Activated CD4-positive, alpha-beta T cell treated with anti-CD3 and anti-CD28 coated beads, Interleukin-2, amount 10 ng/mL, durations not matched to agents 7 days and 5 days (primary cell): ENCODE results near the gene MEGF6. TPM values are rescaled to one million over a fixed set of nuclear protein-coding genes. Genes with fewer than 3 reads are reported as not detected.

ENCODE experiments used
- CTCF ChIA-PET: fragments of 350-600 bp; sonication (Branson Sonifier 250); formaldehyde crosslinking; loops from one replicate; lab custom pipeline; 2021; ENCODE audit warnings: antibody characterized with exemption; lab: Charles Lee
- POLR2A ChIA-PET: fragments of 350-600 bp; sonication (Branson Sonifier 250); formaldehyde crosslinking; loops from one replicate; lab custom pipeline; 2021; ENCODE audit warnings: antibody characterized with exemption; lab: Charles Lee
- DNase-seq: peaks from one replicate; pipeline ENCODE4 v3.0.0-alpha.2; 2020
- H3K27ac Mint-ChIP-seq: one replicate; pipeline ENCODE4 v1.8.0; 2021; ENCODE audit warnings: mild to moderate bottlenecking, moderate library complexity, mixed read lengths
- H3K27me3 Mint-ChIP-seq: one replicate; pipeline ENCODE4 v1.8.0; 2021; ENCODE audit warnings: mixed read lengths
- H3K36me3 Mint-ChIP-seq: one replicate; pipeline ENCODE4 v1.8.0; 2021; ENCODE audit warnings: low read depth, mixed read lengths
- H3K4me1 Mint-ChIP-seq: one replicate; pipeline ENCODE4 v1.8.0; 2021; ENCODE audit warnings: mixed read lengths
- H3K4me3 Mint-ChIP-seq: one replicate; pipeline ENCODE4 v1.8.0; 2021; ENCODE audit warnings: mild to moderate bottlenecking, moderate library complexity, mixed read lengths
- H3K9me3 Mint-ChIP-seq: one replicate; pipeline ENCODE4 v1.8.0; 2021; ENCODE audit warnings: mixed read lengths
- total RNA-seq, 2 experiments: library from RNA; stranded (reverse); gene quantifications; one replicate each; pipeline ENCODE4 v1.2.3, GENCODE V29; 2021

Gene MEGF6
- total RNA-seq, 2 experiments from 2014 or later = 20.7 to 26.6 TPM

GRCh38 chr1:3543076-3544039 lies 68.0 kb downstream of the MEGF6 start:
- Mint-ChIP-seq H3K9me3 (no peaks in the 10 kb centered on the region), H3K4me1 (no peaks in the 10 kb centered on the region), H3K27ac (no peak overlapping the region), H3K36me3 (no peaks in the 10 kb centered on the region), H3K27me3 (no peaks in the 10 kb centered on the region), H3K4me3 (no peak overlapping the region)
- POLR2A ChIA-PET = no interaction called here
- no peak for DNase-seq
- CTCF ChIA-PET = interaction anchor here (1.1 kb wide), 1 partner anchor 11 kb away, joined by 3 read pairs; no protein-coding TSS in a partner anchor

GRCh38 chr1:3542676-3543075 lies 68.6 kb downstream of the MEGF6 start:
- H3K36me3 Mint-ChIP-seq = no peaks in the 10 kb centered on the region
- no peaks in the 10 kb centered on the region for H3K9me3 Mint-ChIP-seq
- no peak overlapping the region for H3K27ac Mint-ChIP-seq
- no peaks in the 10 kb centered on the region for H3K27me3 Mint-ChIP-seq
- H3K4me1 Mint-ChIP-seq = no peaks in the 10 kb centered on the region
- CTCF ChIA-PET = interaction anchor here (1.1 kb wide), 1 partner anchor 11 kb away, joined by 3 read pairs; no protein-coding TSS in a partner anchor
- POLR2A ChIA-PET = no interaction called here
- no peak for DNase-seq
- no peak overlapping the region for H3K4me3 Mint-ChIP-seq

GRCh38 chr1:3541936-3542335 lies 69.4 kb downstream of the MEGF6 start:
- Mint-ChIP-seq H3K4me3 (no peak overlapping the region), H3K27ac (no peak overlapping the region), H3K9me3 (no peaks in the 10 kb centered on the region), H3K36me3 (no peaks in the 10 kb centered on the region), H3K4me1 (no peaks in the 10 kb centered on the region), H3K27me3 (no peaks in the 10 kb centered on the region)
- DNase-seq = no peak
- CTCF ChIA-PET = interaction anchor here (1.1 to 2.3 kb wide), 2 partner anchors 10 to 11 kb away, joined by 3 to 5 read pairs; no protein-coding TSS in a partner anchor
- POLR2A ChIA-PET = no interaction called here

GRCh38 chr1:3541465-3541864 lies 69.8 kb downstream of the MEGF6 start:
- Mint-ChIP-seq H3K27ac (no peak overlapping the region), H3K36me3 (no peaks in the 10 kb centered on the region), H3K4me3 (no peak overlapping the region), H3K4me1 (no peaks in the 10 kb centered on the region), H3K27me3 (no peaks in the 10 kb centered on the region), H3K9me3 (no peaks in the 10 kb centered on the region)
- CTCF ChIA-PET = interaction anchor here (2.3 kb wide), 1 partner anchor 11 kb away, joined by 5 read pairs; no protein-coding TSS in a partner anchor
- POLR2A ChIA-PET = no interaction called here
- DNase-seq = no peak

- no peaks in the 10 kb centered on the region for H3K9me3 Mint-ChIP-seq
- H3K4me3 Mint-ChIP-seq = no peak overlapping the region
- no peaks in the 10 kb centered on the region for H3K27me3 Mint-ChIP-seq
- no peaks in the 10 kb centered on the region for H3K4me1 Mint-ChIP-seq
- DNase-seq = no peak
- H3K27ac Mint-ChIP-seq = no peak overlapping the region
- CTCF ChIA-PET = interaction anchor here (2.3 kb wide), 1 partner anchor 12 kb away, joined by 5 read pairs; no protein-coding TSS in a partner anchor
- no peaks in the 10 kb centered on the region for H3K36me3 Mint-ChIP-seq
- POLR2A ChIA-PET = no interaction called here
Measured at GRCh38 chr1:3540876-3541275, 70.4 kb downstream of the MEGF6 start.

DNA sequence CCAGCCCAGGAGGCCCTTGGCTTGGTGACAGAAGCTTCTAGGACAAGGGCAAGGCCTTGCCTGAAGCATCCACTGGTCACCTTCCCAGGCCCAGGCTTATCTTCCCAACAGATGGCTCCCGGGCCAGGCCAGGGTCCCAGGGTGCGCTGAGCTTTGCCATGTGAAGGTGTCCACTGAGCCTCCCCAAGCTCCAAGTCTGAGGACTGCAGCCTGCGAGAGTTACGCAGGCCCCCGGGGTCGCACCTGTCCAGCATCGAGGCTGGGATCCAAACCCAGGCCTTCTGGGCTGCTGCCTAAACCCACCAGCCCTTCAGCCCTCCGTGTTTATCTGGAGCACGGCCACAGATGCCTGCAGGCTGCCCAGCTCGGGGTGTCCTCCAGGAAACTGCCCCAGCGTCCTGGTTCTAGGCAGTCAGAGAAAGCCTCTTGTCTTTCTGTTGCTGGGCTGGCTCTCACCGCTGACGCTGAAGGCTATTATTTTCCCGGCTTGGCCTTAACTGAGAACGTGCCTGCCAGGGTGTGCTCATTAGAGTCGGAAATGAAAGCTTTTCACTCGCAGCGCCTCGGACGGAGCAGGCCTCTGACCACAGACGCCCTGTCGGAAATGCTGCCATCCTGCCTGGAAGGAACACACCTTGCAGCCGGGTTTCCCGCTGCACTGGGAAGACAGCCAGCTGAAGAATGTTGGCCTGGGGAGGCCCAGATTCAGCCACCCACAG lies 71.4 kb downstream of the MEGF6 start:
- POLR2A ChIA-PET = no interaction called here
- Mint-ChIP-seq H3K9me3 (no peaks in the 10 kb centered on the region), H3K4me3 (no peak overlapping the region), H3K4me1 (no peaks in the 10 kb centered on the region), H3K27me3 (no peaks in the 10 kb centered on the region), H3K27ac (no peak overlapping the region), H3K36me3 (no peaks in the 10 kb centered on the region)
- DNase-seq = no peak
- CTCF ChIA-PET = interaction anchor here (2.3 kb wide), 1 partner anchor 13 kb away, joined by 5 read pairs; no protein-coding TSS in a partner anchor

- no peaks in the 10 kb centered on the region for H3K27me3 Mint-ChIP-seq
- H3K4me1 Mint-ChIP-seq = no peaks in the 10 kb centered on the region
- DNase-seq = no peak
- ChIA-PET POLR2A (no interaction called here), CTCF (interaction anchor here (1.2 kb wide), 1 partner anchor 8 kb away, joined by 3 read pairs; no protein-coding TSS in a partner anchor)
- H3K36me3 Mint-ChIP-seq = no peaks in the 10 kb centered on the region
- H3K27ac Mint-ChIP-seq = no peak overlapping the region
- no peak overlapping the region for H3K4me3 Mint-ChIP-seq
- H3K9me3 Mint-ChIP-seq = no peaks in the 10 kb centered on the region
Measured at GRCh38 chr1:3537359-3537758, 73.9 kb downstream of the MEGF6 start.

DNA sequence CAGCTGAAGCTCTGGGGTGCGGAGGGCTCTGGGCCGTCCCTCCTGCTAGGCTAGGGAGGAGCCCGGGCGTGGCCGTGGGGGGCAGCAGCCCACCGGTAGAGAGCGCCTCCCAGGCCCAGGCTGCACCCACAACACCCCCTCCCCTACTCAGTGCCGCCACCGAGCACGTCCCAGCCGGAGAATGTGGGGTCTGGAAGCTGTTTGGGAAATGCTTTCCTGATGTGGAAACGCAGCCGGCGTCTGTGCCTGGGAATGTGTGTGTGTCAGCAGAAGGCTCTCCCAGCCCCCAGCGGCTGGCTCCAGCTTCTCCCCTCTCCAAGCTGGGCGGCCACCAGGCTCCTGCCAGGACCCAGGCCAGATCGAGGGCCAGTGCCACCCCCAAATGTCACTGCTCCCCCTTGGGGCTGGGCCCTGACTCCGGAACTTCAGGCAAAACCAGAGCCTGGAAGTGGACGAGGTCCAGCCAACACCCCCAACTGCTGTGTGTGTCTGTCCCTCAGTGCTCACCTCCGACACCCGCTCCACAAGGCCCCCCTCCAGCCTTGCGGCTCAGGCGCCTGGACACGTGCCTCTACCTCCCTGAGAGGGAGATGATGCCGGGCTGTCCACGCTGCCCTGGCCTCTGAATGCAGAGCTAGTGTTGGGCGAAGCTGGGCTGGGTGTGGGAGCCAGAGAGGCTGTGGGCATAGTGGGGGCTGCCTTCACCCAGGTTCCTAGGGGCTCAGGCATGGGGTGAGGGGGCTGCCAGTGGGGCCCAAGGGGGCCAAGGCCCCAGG lies 74.7 kb downstream of the MEGF6 start:
- H3K27me3 Mint-ChIP-seq = no peaks in the 10 kb centered on the region
- H3K9me3 Mint-ChIP-seq = no peaks in the 10 kb centered on the region
- H3K27ac Mint-ChIP-seq = no peak overlapping the region
- no peaks in the 10 kb centered on the region for H3K4me1 Mint-ChIP-seq
- H3K4me3 Mint-ChIP-seq = no peak overlapping the region
- H3K36me3 Mint-ChIP-seq = no peaks in the 10 kb centered on the region
- DNase-seq = no peak
- CTCF ChIA-PET = interaction anchor here (1.2 kb wide), 1 partner anchor 9 kb away, joined by 3 read pairs; no protein-coding TSS in a partner anchor
- POLR2A ChIA-PET = interaction anchor here (0.7 kb wide), 1 partner anchor 41 kb away, joined by 7 read pairs; no protein-coding TSS in a partner anchor

DNA sequence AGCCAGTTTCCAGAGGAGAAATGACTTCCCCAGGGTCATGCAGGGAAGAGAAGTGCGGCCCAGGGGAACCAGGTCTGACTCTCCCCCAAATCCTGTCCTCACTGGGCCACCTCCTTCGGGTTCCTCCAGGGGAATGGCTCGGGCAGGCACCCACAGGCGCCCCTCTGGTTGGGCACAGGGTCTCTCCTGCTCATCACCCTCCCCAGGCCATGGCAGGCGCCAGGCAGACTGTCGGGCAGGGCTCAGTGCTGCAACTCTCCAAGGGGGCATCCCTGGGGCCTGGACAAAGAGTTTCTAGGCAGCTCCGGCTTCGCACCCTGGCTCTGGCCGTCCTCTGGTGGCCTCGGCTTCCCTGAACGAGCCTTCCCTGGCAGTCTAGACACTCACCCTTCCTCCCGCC lies 75.6 kb downstream of the MEGF6 start:
- POLR2A ChIA-PET = no interaction called here
- DNase-seq = no peak
- no peak overlapping the region for H3K4me3 Mint-ChIP-seq
- CTCF ChIA-PET = no interaction called here
- no peaks in the 10 kb centered on the region for H3K36me3 Mint-ChIP-seq
- H3K27ac Mint-ChIP-seq = no peak overlapping the region
- no peaks in the 10 kb centered on the region for H3K9me3 Mint-ChIP-seq
- peaks cover 2% of the 10 kb centered on the region for H3K4me1 Mint-ChIP-seq
- H3K27me3 Mint-ChIP-seq = no peaks in the 10 kb centered on the region

DNA sequence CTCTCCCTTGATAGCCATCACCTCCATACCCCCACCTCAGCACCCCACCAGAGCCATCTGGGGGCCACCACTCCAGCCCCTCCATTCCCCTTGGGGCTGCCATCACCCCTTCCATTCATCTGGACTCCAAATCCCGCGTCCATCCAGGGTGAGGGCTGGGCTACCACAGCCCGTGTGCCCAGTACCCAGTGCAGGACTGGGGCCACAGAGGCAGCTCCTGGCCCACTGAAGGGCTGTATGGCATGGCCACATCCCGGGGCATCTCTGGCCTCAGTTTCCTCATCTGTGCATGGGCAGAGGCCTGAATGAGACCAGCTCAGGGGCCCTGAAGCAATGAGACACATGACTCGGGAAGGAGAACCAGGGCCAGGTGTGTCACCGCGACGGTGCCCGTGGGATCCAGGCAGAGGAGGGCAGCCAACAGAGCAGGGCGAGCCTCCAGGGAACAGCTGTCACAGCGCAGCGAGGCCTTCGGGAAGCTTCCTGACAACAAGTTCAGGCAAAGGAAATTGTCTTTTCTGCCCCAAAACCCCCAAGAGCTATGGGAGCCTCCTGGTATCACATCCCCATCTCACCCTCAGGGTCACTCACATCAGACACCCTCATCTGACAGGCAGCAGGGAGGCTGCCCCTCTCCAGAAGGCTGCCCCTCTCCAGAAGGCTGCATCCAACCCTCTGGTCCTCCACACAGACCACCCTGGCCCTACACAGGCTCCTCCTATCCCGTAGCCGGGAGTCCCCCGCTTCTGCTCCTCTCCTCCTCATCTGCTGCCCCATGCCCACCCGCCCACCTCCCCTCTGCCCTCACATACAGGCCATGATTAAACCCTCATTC lies 76.3 kb downstream of the MEGF6 start:
- no peak overlapping the region for H3K27ac Mint-ChIP-seq
- DNase-seq = no peak
- H3K9me3 Mint-ChIP-seq = no peaks in the 10 kb centered on the region
- peaks cover 2% of the 10 kb centered on the region for H3K36me3 Mint-ChIP-seq
- no peak overlapping the region for H3K4me3 Mint-ChIP-seq
- ChIA-PET POLR2A (no interaction called here), CTCF (no interaction called here)
- H3K4me1 Mint-ChIP-seq = peaks cover 6% of the 10 kb centered on the region
- no peaks in the 10 kb centered on the region for H3K27me3 Mint-ChIP-seq

DNA sequence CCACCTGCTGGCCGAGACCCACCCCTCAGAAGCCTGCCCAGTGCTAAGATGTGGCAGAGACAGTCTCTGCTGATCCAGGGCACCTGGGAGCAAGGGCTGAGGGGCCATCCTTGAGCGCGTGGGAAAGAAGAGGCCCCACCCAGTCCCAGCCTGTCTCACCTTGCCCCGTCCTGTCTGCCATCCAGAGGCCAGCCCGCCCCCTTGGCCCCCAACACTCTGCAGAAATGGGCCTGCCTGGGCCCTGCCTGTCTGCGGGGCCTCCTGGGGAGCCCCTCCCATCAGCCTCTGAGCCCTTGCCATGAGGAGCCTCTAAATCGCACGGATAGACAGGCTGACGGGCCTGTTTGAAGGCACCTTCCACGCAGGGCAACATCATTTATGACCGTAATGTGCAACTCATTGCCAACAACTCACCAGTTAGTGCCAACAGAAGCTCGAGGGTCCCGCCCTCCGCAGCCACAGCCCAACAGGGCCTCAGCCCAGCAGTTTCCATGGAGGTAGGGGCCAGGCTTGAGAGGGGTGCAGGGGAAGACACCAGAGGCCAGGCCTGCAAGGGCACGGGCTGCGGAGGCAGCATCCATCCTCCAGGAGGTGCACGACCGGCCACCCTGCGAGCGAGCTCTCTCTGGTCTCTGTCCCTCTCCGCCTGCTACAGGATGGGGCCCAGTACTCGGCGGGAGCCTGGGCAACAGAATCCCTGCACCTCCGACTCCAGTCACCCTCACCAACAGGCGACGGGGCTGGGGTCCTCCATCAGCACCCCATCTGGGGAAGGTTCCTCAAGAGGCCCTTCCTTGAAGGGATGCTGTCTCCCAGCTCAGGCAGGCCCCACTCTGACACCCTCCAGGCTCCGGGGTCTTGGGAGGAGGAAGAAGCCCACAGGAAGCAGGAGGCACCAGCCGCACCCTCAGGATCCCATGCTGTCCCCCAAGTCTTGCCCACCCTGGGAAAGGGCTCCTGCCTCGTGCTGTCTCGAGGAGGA lies 78.0 kb downstream of the MEGF6 start:
- Mint-ChIP-seq H3K4me3 (no peak overlapping the region), H3K9me3 (no peaks in the 10 kb centered on the region), H3K4me1 (peaks cover 13% of the 10 kb centered on the region), H3K27me3 (no peaks in the 10 kb centered on the region), H3K27ac (no peak overlapping the region), H3K36me3 (peaks cover 2% of the 10 kb centered on the region)
- DNase-seq = no peak
- CTCF ChIA-PET = no interaction called here
- POLR2A ChIA-PET = no interaction called here
